T-cell (primary cell): ENCODE data around the gene LRRFIP1. TPM values are rescaled to one million over a fixed set of nuclear protein-coding genes. Genes with fewer than 3 reads are reported as not detected.
"Not testable (repeated sequence)": the region's sequence is repeated elsewhere in the genome, so short reads cannot be mapped to it uniquely, and the experiment has no call there.

ENCODE experiments used
- ATAC-seq, 4 experiments: fragments of 200-7000 bp in 3 of 4; fragments of 150-1000 bp in 1 of 4; cut with Tn5 transposase; replicated peaks in 1 of 4; 1 replicate in 3 of 4; 2 replicates in 1 of 4; pipeline ENCODE4 v1.10.0; 2021; ENCODE audit warnings: moderate library complexity in 3 of 4, mild to moderate bottlenecking in 2 of 4, moderate number of reproducible peaks in 1 of 4
- CTCF ChIA-PET, 2 donors: fragments of 300-600 bp; sonication (Branson Sonifier 250); formaldehyde crosslinking; loops; one replicate each; lab custom pipeline; 2022; ENCODE audit warnings: antibody characterized with exemption in 2 of 2; lab: Charles Lee
- POLR2A ChIA-PET, 2 donors: fragments of 300-600 bp; sonication (Branson Sonifier 250); formaldehyde crosslinking; loops; one replicate each; lab custom pipeline; 2022; ENCODE audit warnings: antibody characterized with exemption in 2 of 2; lab: Charles Lee
- DNase-seq, 35 experiments: peaks; one replicate each; pipeline versions ENCODE4 v3.0.0 to v3.0.0-alpha.2; 2013 to 2023
- H3K27ac ChIP-seq: one replicate; pipeline ENCODE4 v1.5.1; 2013; ENCODE audit warnings: low read length
- H3K27me3 ChIP-seq, 2 experiments: replicated peaks in 1 of 2; 1 replicate in 1 of 2; 2 replicates in 1 of 2; pipeline versions ENCODE4 v1.6.1 to v1.7.0; 2013; ENCODE audit warnings: low read length in 1 of 2, mixed read lengths in 1 of 2; ENCODE audit not compliant: control insufficient read depth in 2 of 2, insufficient read depth in 2 of 2; ENCODE audit errors: extremely low read depth in 1 of 2
- H3K36me3 ChIP-seq, 2 donors: 1 replicate in 1 of 2; 2 replicates in 1 of 2; pipeline versions ENCODE4 v1.6.1 to v1.7.0; 2013; ENCODE audit warnings: low read length in 1 of 2; ENCODE audit not compliant: control insufficient read depth in 2 of 2, insufficient read depth in 1 of 2; ENCODE audit errors: extremely low read depth in 1 of 2
- H3K4me1 ChIP-seq, 2 experiments: 1 replicate in 1 of 2; 2 replicates in 1 of 2; pipeline versions ENCODE4 v1.6.1 to v1.7.0; 2013; ENCODE audit warnings: low read length in 2 of 2, mixed read lengths in 1 of 2; ENCODE audit not compliant: insufficient read depth in 2 of 2, control insufficient read depth in 1 of 2; ENCODE audit errors: extremely low read depth in 1 of 2
- H3K4me3 ChIP-seq, 2 donors: 1 replicate in 1 of 2; 2 replicates in 1 of 2; pipeline versions ENCODE4 v1.5.1 to v1.7.0; 2013; ENCODE audit warnings: mild to moderate bottlenecking in 2 of 2, low read length in 1 of 2, moderate library complexity in 1 of 2; ENCODE audit not compliant: control insufficient read depth in 1 of 2; ENCODE audit errors: extremely low read depth in 1 of 2
- H3K9me3 ChIP-seq: 2 replicates; pipeline ENCODE4 v1.7.0; 2013
- H3K27ac Mint-ChIP-seq, 2 donors: one replicate each; pipeline ENCODE4 v1.8.0; 2020 to 2021; ENCODE audit warnings: mild to moderate bottlenecking in 2 of 2, mixed read lengths in 2 of 2
- H3K27me3 Mint-ChIP-seq, 2 donors: one replicate each; pipeline ENCODE4 v1.8.0; 2021 to 2022; ENCODE audit warnings: mixed read lengths in 2 of 2
- H3K36me3 Mint-ChIP-seq: one replicate; pipeline ENCODE4 v1.8.0; 2021; ENCODE audit warnings: mixed read lengths
- H3K4me1 Mint-ChIP-seq, 3 donors: one replicate each; pipeline ENCODE4 v1.8.0; 2020 to 2022; ENCODE audit warnings: mixed read lengths in 3 of 3, mild to moderate bottlenecking in 1 of 3
- H3K4me3 Mint-ChIP-seq, 3 donors: one replicate each; pipeline ENCODE4 v1.8.0; 2020 to 2022; ENCODE audit warnings: mild to moderate bottlenecking in 3 of 3, mixed read lengths in 3 of 3, moderate library complexity in 3 of 3
- H3K9me3 Mint-ChIP-seq, 3 donors: one replicate each; pipeline ENCODE4 v1.8.0; 2020 to 2022; ENCODE audit warnings: mixed read lengths in 3 of 3
- WGBS: methylation state at CpG from one replicate; pipeline ENCODE4 v1.1.5; 2013; ENCODE audit warnings: missing lambda C conversion rate; ENCODE audit not compliant: insufficient coverage; 5-methylcytosine and 5-hydroxymethylcytosine counted together
- total RNA-seq, 35 experiments: library from RNA in 6 of 35; stranded (reverse) in 6 of 35; fragments of 120-200 nt in 1 of 35; gene quantifications; one replicate each; pipeline versions ENCODE4 v1.2.1 to v1.2.4 and lab custom pipeline; 2013 to 2026

Gene LRRFIP1
- total RNA-seq, 5 donors from 2014 or later (not counting 1 experiment from before 2014, with no cell fraction given), result 105 to 170 (median 128) TPM

- H3K27ac Mint-ChIP-seq, result no peak overlapping the region
- ChIA-PET POLR2A (interaction anchor here (0.6 to 0.7 kb wide), 4 partner anchors 10 to 294 kb away, joined by 3 to 10 read pairs (median 8); no protein-coding TSS in a partner anchor), CTCF (interaction anchor here in 1 of 2 donors (0.6 to 0.7 kb wide), 3 partner anchors 77 to 444 kb away, joined by 3 to 6 read pairs (median 4); no protein-coding TSS in a partner anchor)
- H3K4me1 ChIP-seq, result peaks cover under 1 to 9% of the 10 kb centered on the region in 2 experiments
- no peaks in the 10 kb centered on the region for H3K27me3 ChIP-seq
- H3K36me3 Mint-ChIP-seq, result peaks cover 63% of the 10 kb centered on the region
- no peaks in the 10 kb centered on the region for H3K27me3 Mint-ChIP-seq
- H3K36me3 ChIP-seq, result peaks cover 25 to 74% of the 10 kb centered on the region in 2 donors
- no peaks in the 10 kb centered on the region for H3K9me3 ChIP-seq
- 100% methylated on average over 2 of the region's 2 CpGs for WGBS
- H3K9me3 Mint-ChIP-seq, result no peaks in the 10 kb centered on the region
- DNase-seq, result no peak
- no peak overlapping the region for H3K4me3 Mint-ChIP-seq
- no peak for ATAC-seq
- peaks cover 3 to 24% (median 15%) of the 10 kb centered on the region in 3 donors for H3K4me1 Mint-ChIP-seq
- H3K27ac ChIP-seq, result no peak overlapping the region
- H3K4me3 ChIP-seq, result no peak overlapping the region
Measured at GRCh38 chr2:237749961-237750360, 122.6 kb downstream of the LRRFIP1 start.

- H3K27ac Mint-ChIP-seq, H3K4me1 ChIP-seq, H3K27me3 ChIP-seq, ATAC-seq, H3K27ac ChIP-seq, H3K4me3 ChIP-seq, H3K9me3 ChIP-seq, H3K9me3 Mint-ChIP-seq, DNase-seq, H3K27me3 Mint-ChIP-seq, H3K4me3 Mint-ChIP-seq: not testable (repeated sequence)
- CTCF ChIA-PET, result interaction anchor here in 1 of 2 donors (0.7 kb wide), 1 partner anchor 77 kb away, joined by 6 read pairs; no protein-coding TSS in a partner anchor
- POLR2A ChIA-PET, result interaction anchor here (0.6 to 0.7 kb wide), 2 partner anchors 10 to 29 kb away, joined by 3 to 7 read pairs; no protein-coding TSS in a partner anchor
- Mint-ChIP-seq H3K4me1 (peaks cover 0 to 21% (median 13%) of the 10 kb centered on the region in 3 donors), H3K36me3 (peaks cover 60% of the 10 kb centered on the region)
- peaks cover 26 to 79% of the 10 kb centered on the region in 2 donors for H3K36me3 ChIP-seq
- WGBS, result 100% methylated on average over 11 of the region's 15 CpGs
Measured at GRCh38 chr2:237750441-237750840, 123.1 kb downstream of the LRRFIP1 start.

GRCh38 chr2:237752761-237753165 lies 125.4 kb downstream of the LRRFIP1 start:
- Mint-ChIP-seq H3K36me3 (peaks cover 66% of the 10 kb centered on the region), H3K4me3 (no peak overlapping the region), H3K9me3 (no peaks in the 10 kb centered on the region), H3K4me1 (peaks cover 0 to 19% (median 13%) of the 10 kb centered on the region in 3 donors), H3K27ac (peak overlapping the region in 1 of 2 donors; percentile 39), H3K27me3 (no peaks in the 10 kb centered on the region)
- Histone ChIP-seq H3K4me1 (peaks cover 0 to 7% of the 10 kb centered on the region in 2 experiments), H3K9me3 (no peaks in the 10 kb centered on the region), H3K27me3 (no peaks in the 10 kb centered on the region), H3K27ac (no peak overlapping the region), H3K36me3 (peaks cover 16 to 92% of the 10 kb centered on the region in 2 donors), H3K4me3 (no peak overlapping the region)
- no CpG with 5 or more reads among the region's 5 CpGs for WGBS
- DNase-seq (peak in 13 of 35 experiments; percentile 12 to 49 (median 22)), ATAC-seq (peak in 2 of 4 experiments; percentile 43 to 64)
- POLR2A ChIA-PET, result no interaction called here
- CTCF ChIA-PET, result interaction anchor here in 1 of 2 donors (1.0 kb wide), 1 partner anchor 56 kb away, joined by 3 read pairs; no protein-coding TSS in a partner anchor

- DNase-seq (no peak), ATAC-seq (no peak)
- Mint-ChIP-seq H3K9me3 (no peaks in the 10 kb centered on the region), H3K4me3 (no peak overlapping the region), H3K27me3 (no peaks in the 10 kb centered on the region), H3K36me3 (peaks cover 61% of the 10 kb centered on the region), H3K27ac (no peak overlapping the region), H3K4me1 (peaks cover 0 to 19% (median 13%) of the 10 kb centered on the region in 3 donors)
- no CpG with 5 or more reads among the region's 3 CpGs for WGBS
- CTCF ChIA-PET, result interaction anchor here (1.4 to 1.5 kb wide), 2 partner anchors 9 kb away, joined by 7 to 10 read pairs; no protein-coding TSS in a partner anchor
- Histone ChIP-seq H3K36me3 (peaks cover 16 to 93% of the 10 kb centered on the region in 2 donors), H3K27me3 (no peaks in the 10 kb centered on the region), H3K27ac (no peak overlapping the region), H3K9me3 (no peaks in the 10 kb centered on the region), H3K4me1 (peaks cover 0 to 7% of the 10 kb centered on the region in 2 experiments), H3K4me3 (no peak overlapping the region)
- POLR2A ChIA-PET, result no interaction called here
Measured at GRCh38 chr2:237754182-237754581, 126.8 kb downstream of the LRRFIP1 start.

GRCh38 chr2:237754626-237755248 lies 127.3 kb downstream of the LRRFIP1 start:
- H3K4me3 ChIP-seq, result no peak overlapping the region
- peaks cover 0 to 7% of the 10 kb centered on the region in 2 experiments for H3K4me1 ChIP-seq
- no peak overlapping the region for H3K4me3 Mint-ChIP-seq
- no peak overlapping the region for H3K27ac Mint-ChIP-seq
- ChIA-PET CTCF (interaction anchor here (1.4 to 1.5 kb wide), 2 partner anchors 9 kb away, joined by 7 to 10 read pairs; no protein-coding TSS in a partner anchor), POLR2A (no interaction called here)
- no peaks in the 10 kb centered on the region for H3K9me3 Mint-ChIP-seq
- H3K27ac ChIP-seq, result no peak overlapping the region
- peaks cover 0 to 16% (median 13%) of the 10 kb centered on the region in 3 donors for H3K4me1 Mint-ChIP-seq
- WGBS, result 98% methylated on average over 10 of the region's 12 CpGs
- no peaks in the 10 kb centered on the region for H3K27me3 ChIP-seq
- ATAC-seq (no peak), DNase-seq (no peak)
- no peaks in the 10 kb centered on the region for H3K27me3 Mint-ChIP-seq
- no peaks in the 10 kb centered on the region for H3K9me3 ChIP-seq
- peaks cover 60% of the 10 kb centered on the region for H3K36me3 Mint-ChIP-seq
- peaks cover 16 to 93% of the 10 kb centered on the region in 2 donors for H3K36me3 ChIP-seq

- Mint-ChIP-seq H3K27ac (no peak overlapping the region), H3K27me3 (no peaks in the 10 kb centered on the region), H3K4me1 (peaks cover 0 to 5% (median 5%) of the 10 kb centered on the region in 3 donors), H3K4me3 (no peak overlapping the region), H3K9me3 (no peaks in the 10 kb centered on the region), H3K36me3 (peaks cover 61% of the 10 kb centered on the region)
- Histone ChIP-seq H3K27me3 (no peaks in the 10 kb centered on the region), H3K36me3 (peaks cover 11 to 96% of the 10 kb centered on the region in 2 donors), H3K9me3 (no peaks in the 10 kb centered on the region), H3K27ac (no peak overlapping the region), H3K4me1 (peaks cover 0 to 2% of the 10 kb centered on the region in 2 experiments), H3K4me3 (no peak overlapping the region)
- no peak for DNase-seq
- no peak for ATAC-seq
- CTCF ChIA-PET, result no interaction called here
- POLR2A ChIA-PET, result no interaction called here
- no CpG with 5 or more reads among the region's 10 CpGs for WGBS
Measured at GRCh38 chr2:237757616-237758015, 130.2 kb downstream of the LRRFIP1 start.
